Mammary epithelial cell (primary cell): ENCODE results near the gene OLFM1.

Experiments
- EZH2 ChIP-seq: IDR thresholded peaks from 2 replicates; pipeline ENCODE4 v1.6.1; 2012; ENCODE audit warnings: low read length, inconsistent platforms, borderline replicate concordance
- TF ChIP-seq, protein P1 (sequence below), 2 donors: IDR thresholded peaks in 1 of 2; conservative IDR thresholded peaks in 1 of 2; 2 replicates each; pipeline ENCODE4 v1.5.1; 2011 to 2012; ENCODE audit warnings: inconsistent platforms in 2 of 2, low read length in 2 of 2, mild to moderate bottlenecking in 2 of 2, control low read depth in 1 of 2, low read depth in 1 of 2; ENCODE audit not compliant: insufficient read depth in 1 of 2; ENCODE audit errors: extremely low read depth in 1 of 2

DNA sequence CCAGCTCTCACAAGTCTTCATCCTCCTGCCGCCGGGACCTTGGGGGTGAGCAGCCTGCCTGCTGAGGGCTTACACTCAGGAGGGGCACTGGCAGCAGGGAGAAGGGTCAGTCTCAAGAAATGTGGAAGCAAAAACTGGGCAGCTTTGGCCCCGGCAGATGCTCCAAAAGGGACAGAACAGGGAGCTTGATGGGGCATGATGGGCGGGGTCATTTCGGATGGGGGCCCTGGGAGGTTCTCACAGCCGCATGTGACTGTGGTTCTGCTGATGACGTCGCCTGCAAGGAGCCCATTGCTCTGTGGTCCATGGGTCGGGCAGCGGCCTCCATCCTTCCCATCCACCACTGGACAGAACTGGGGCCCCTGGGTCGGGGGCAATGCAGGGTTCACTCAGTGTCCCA, 76.6 kb downstream of the OLFM1 start:
- TF ChIP-seq, protein P1, sequence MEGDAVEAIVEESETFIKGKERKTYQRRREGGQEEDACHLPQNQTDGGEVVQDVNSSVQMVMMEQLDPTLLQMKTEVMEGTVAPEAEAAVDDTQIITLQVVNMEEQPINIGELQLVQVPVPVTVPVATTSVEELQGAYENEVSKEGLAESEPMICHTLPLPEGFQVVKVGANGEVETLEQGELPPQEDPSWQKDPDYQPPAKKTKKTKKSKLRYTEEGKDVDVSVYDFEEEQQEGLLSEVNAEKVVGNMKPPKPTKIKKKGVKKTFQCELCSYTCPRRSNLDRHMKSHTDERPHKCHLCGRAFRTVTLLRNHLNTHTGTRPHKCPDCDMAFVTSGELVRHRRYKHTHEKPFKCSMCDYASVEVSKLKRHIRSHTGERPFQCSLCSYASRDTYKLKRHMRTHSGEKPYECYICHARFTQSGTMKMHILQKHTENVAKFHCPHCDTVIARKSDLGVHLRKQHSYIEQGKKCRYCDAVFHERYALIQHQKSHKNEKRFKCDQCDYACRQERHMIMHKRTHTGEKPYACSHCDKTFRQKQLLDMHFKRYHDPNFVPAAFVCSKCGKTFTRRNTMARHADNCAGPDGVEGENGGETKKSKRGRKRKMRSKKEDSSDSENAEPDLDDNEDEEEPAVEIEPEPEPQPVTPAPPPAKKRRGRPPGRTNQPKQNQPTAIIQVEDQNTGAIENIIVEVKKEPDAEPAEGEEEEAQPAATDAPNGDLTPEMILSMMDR (conservative IDR thresholded peaks at IDR 0.05 in 1 of 2, IDR thresholded peaks at IDR 0.05 in 1 of 2; ENCODE audit: extremely low read depth in 1 of 2, insufficient read depth in 1 of 2, low read depth in 1 of 2, low read length in 2 of 2), result no peak
- TF ChIP-seq EZH2, result no peak
